Measurements from ENCODE around the gene CSMD2.

The CSMD2 gene

GRCh38 chr1:34029954-34030353 is 135.1 kb downstream of the CSMD2 start:
- DNase-seq (ENCODE audit: low read depth, low spot score), result no peak
- TF ChIP-seq CTCF (IDR thresholded peaks at IDR 0.05; ENCODE audit: insufficient read depth, low read length, missing control alignments), result no peak
- POLR2A ChIA-PET, result no interaction called here
- CTCF ChIA-PET, result interaction anchor here (1.5 to 1.8 kb wide), 2 partner anchors 14 to 16 kb away, joined by 3 to 4 read pairs; no protein-coding TSS in a partner anchor
- no peak overlapping the region for H3K4me3 ChIP-seq (ENCODE audit: low read depth, low read length)

- H3K4me3 ChIP-seq (ENCODE audit: low read depth, low read length), result no peak overlapping the region
- TF ChIP-seq CTCF (IDR thresholded peaks at IDR 0.05; ENCODE audit: insufficient read depth, low read length, missing control alignments), result no peak
- ChIA-PET POLR2A (no interaction called here), CTCF (interaction anchor here (1.5 to 1.8 kb wide), 2 partner anchors 14 to 16 kb away, joined by 3 to 4 read pairs; no protein-coding TSS in a partner anchor)
- DNase-seq (ENCODE audit: low read depth, low spot score), result no peak
Observed at GRCh38 chr1:34029515-34029914, 135.5 kb downstream of the CSMD2 start.

DNA sequence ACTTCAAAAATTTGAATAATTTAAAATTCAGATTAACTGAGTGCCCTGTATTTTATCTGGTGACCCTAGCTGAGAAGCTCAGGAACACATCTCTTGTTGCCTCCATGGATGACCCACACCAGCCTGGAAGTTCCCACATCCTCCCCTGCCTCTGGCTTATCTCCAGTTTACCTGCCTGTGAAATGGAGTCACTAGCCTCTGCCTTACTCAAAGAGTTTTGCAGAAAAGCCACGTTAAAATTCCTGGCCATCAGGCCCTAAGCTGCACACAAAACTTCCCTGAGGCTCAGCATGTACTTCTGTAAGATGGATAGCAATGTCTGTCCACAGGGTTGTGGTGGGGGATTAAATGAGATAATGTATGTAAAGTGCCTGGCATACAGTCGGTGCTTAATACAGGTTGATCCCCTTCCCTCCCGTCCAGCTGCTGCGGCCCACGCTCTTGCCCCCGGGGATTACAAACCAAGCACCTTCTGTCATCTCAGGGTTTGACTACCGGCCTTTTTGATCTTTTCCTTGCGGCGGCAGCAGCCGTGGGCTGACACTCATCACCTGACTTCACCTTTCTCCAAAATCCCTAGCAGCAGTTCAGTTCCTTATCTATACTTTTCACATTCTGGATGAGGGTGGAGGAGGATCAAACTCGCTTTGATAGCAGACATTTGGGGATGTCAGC is 136.5 kb downstream of the CSMD2 start:
- ChIA-PET CTCF (no interaction called here), POLR2A (no interaction called here)
- DNase-seq (ENCODE audit: low read depth, low spot score), result no peak
- no peak overlapping the region for H3K4me3 ChIP-seq (ENCODE audit: low read depth, low read length)
- TF ChIP-seq CTCF (IDR thresholded peaks at IDR 0.05; ENCODE audit: insufficient read depth, low read length, missing control alignments), result no peak

- ChIA-PET CTCF (interaction anchor here (5.2 kb wide), 1 partner anchor 12 kb away, joined by 32 read pairs; no protein-coding TSS in a partner anchor), POLR2A (no interaction called here)
- H3K4me3 ChIP-seq (ENCODE audit: low read depth, low read length), result no peak overlapping the region
- no peak for DNase-seq (ENCODE audit: low read depth, low spot score)
- TF ChIP-seq CTCF (IDR thresholded peaks at IDR 0.05; ENCODE audit: insufficient read depth, low read length, missing control alignments), result no peak
Observed at GRCh38 chr1:34025675-34026074, 139.4 kb downstream of the CSMD2 start.

DNA sequence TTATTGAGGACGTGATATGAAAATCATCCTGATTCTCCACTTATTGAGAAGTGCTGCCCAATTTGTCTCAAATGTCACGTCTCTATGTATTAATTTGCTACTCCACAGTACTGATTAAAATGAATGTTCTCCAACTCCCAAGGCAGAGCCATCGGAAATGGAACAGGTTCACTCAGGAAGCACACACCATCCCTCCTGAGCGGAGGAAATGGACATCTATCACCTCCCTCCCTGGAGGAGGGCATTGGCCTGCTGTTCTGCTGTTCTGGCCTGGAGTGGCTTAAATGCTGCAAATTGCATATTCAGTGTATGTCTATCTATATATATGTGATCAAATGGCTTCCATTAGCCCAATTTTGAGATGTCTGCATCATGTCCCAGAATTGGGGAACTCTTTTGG is 140.5 kb downstream of the CSMD2 start:
- DNase-seq (ENCODE audit: low read depth, low spot score), result no peak
- ChIA-PET POLR2A (no interaction called here), CTCF (interaction anchor here (5.2 kb wide), 1 partner anchor 11 kb away, joined by 32 read pairs; no protein-coding TSS in a partner anchor)
- H3K4me3 ChIP-seq (ENCODE audit: low read depth, low read length), result no peak overlapping the region
- TF ChIP-seq CTCF (IDR thresholded peaks at IDR 0.05; ENCODE audit: insufficient read depth, low read length, missing control alignments), result no peak

GRCh38 chr1:34019741-34020552 is 145.1 kb downstream of the CSMD2 start:
- POLR2A ChIA-PET, result no interaction called here
- CTCF ChIA-PET, result interaction anchor here (1.1 kb wide), 3 partner anchors 10 to 285 kb away, joined by 3 to 4 read pairs (median 3); no protein-coding TSS in a partner anchor
- no peak for DNase-seq (ENCODE audit: low read depth, low spot score)
- no peak overlapping the region for H3K4me3 ChIP-seq (ENCODE audit: low read depth, low read length)
- TF ChIP-seq CTCF (IDR thresholded peaks at IDR 0.05; ENCODE audit: insufficient read depth, low read length, missing control alignments), result no peak

Data from AG04449 (cell line).